Heart left ventricle (tissue), 16 donors: Measurements from ENCODE around the gene GMPR. TPM values are rescaled to one million over a fixed set of nuclear protein-coding genes. Genes with fewer than 3 reads are reported as not detected.

Experiments used
- ATAC-seq, 4 donors: fragments of 200-7000 bp; cut with Tn5 transposase; one replicate each; pipeline ENCODE4 v1.9.1; 2020 to 2022; ENCODE audit warnings: moderate library complexity in 4 of 4, mild to moderate bottlenecking in 3 of 4, moderate number of reproducible peaks in 1 of 4
- DNase-seq, 5 donors: peaks; one replicate each; pipeline ENCODE4 v3.0.0-alpha.2; 2020
- H3K27ac ChIP-seq, 12 donors: fragments of 200-600 bp; sonication (generic) in 4 of 12; one replicate each; pipeline versions ENCODE4 v1.5.0 to v1.8.0; 2016 to 2022; ENCODE audit warnings: mild to moderate bottlenecking in 2 of 12
- H3K27me3 ChIP-seq, 9 donors: fragments of 200-600 bp; sonication (generic) in 2 of 9; one replicate each; pipeline versions ENCODE4 v1.5.1 to v1.8.0; 2016 to 2022; ENCODE audit warnings: mild to moderate bottlenecking in 3 of 9
- H3K36me3 ChIP-seq, 9 donors: fragments of 200-600 bp; sonication (generic) in 2 of 9; one replicate each; pipeline versions ENCODE4 v1.5.0 to v1.8.0; 2018 to 2022; ENCODE audit warnings: mild to moderate bottlenecking in 2 of 9
- H3K4me1 ChIP-seq, 12 donors: fragments of 200-600 bp; sonication (generic) in 4 of 12; one replicate each; pipeline versions ENCODE4 v1.5.0 to v1.8.0; 2016 to 2022; ENCODE audit warnings: mild to moderate bottlenecking in 3 of 12
- H3K4me3 ChIP-seq, 12 donors: fragments of 200-600 bp; sonication (generic) in 4 of 12; one replicate each; pipeline versions ENCODE4 v1.5.0 to v1.8.0; 2017 to 2022; ENCODE audit warnings: mild to moderate bottlenecking in 9 of 12, moderate library complexity in 4 of 12
- H3K9me3 ChIP-seq, 12 donors: fragments of 200-600 bp; sonication (generic) in 4 of 12; one replicate each; pipeline versions ENCODE4 v1.5.0 to v1.8.0; 2016 to 2022; ENCODE audit warnings: mild to moderate bottlenecking in 1 of 12
- CTCF ChIP-seq, 12 donors: fragments of 200-600 bp; sonication (generic) in 4 of 12; IDR thresholded peaks; one replicate each; pipeline versions ENCODE4 v1.5.0 to v1.8.0; 2018 to 2022; ENCODE audit warnings: antibody characterized with exemption in 12 of 12, mild to moderate bottlenecking in 5 of 12
- POLR2A ChIP-seq, 2 donors: fragments of 450-650 bp; IDR thresholded peaks; one replicate each; pipeline ENCODE4 v1.6.1; 2017; ENCODE audit warnings: antibody characterized with exemption in 2 of 2, mild to moderate bottlenecking in 2 of 2, moderate library complexity in 2 of 2
- WGBS, 4 donors: extraction: QIAGEN DNeasy Blood & Tissue Kit in 2 of 4; methylation state at CpG; one replicate each; pipeline versions ENCODE4 v1.1.5 to v1.1.7; 2013 to 2018; 5-methylcytosine and 5-hydroxymethylcytosine counted together
- intact Hi-C, 10 donors: fragments of 100-400 bp; cut with DNase I; formaldehyde crosslinking; loops; one replicate each; pipeline versions ENCODE4 v1.11.1 to v1.14.2; 2022
- polyA plus RNA-seq, 2 donors: library from polyadenylated mRNA; stranded (reverse); fragments of 200-250 nt; gene quantifications; one replicate each; pipeline ENCODE4 v1.2.3, GENCODE V29; 2013
- total RNA-seq, 9 donors: library from RNA; depleted of rRNA in 2 of 9; stranded (reverse); fragments of >200 nt in 2 of 9; fragmentation: NEBNext Ultra II Directional in 3 of 9; extraction: Animal tissue kit (Norgen Biotek cat#: 25700) in 3 of 9; gene quantifications; one replicate each; pipeline versions ENCODE4 v1.1.0 to v1.2.4, GENCODE V29; 2016 to 2023
- donor health status: ischemic (EF 13 %, LVEDD 7.1; RV severe dilation, severe dysfunction).
- donor health status: healthy with polysubstance abuse.
- donor health status: DM: no; HTN: yes; CAD: no.
- donor health status: DM: no; HTN: no; CAD: no.
- donor health status: ischemic (EF 25% LVEDD 6.9; RV normal size, moderate dysfunction).
- donor health status: ischemic (EF 25% LVEDD 5.7; RV mildly dilated, moderate dysfunction).
- donor health status: healthy.
- donor health status: DM: yes; HTN: yes; CAD: no.
- donor health status: ischemic (EF 35%, LVEDD 5.7; RV mildly dilated, moderate dysfunction).
- donor health status: nonischemic (EF 11% LVEDD 7.7; RV severe dilation, severe dysfunction).
- donor health status: DM: yes; HTN: yes; CAD: no.
- donor health status: PGD.
- donor health status: ischemic (EF 29% LVEDD 5.4; RV normal size, mild dysfunction).
- donor health status: nonischemic (EF 23%, LVEDD 6.1; RV moderate dilation, normal function).

The GMPR gene
- total and polyA plus RNA-seq, 11 donors, result 67.8 to 294 (median 120) TPM

- no peak for DNase-seq
- H3K4me1 ChIP-seq, result peaks cover 0 to 16% (median 11%) of the 10 kb centered on the region in 12 donors
- no peak for ATAC-seq
- intact Hi-C loops, result loop anchor here in 2 of 10 donors (10.0 kb wide), 1 partner anchor 48 kb away; no protein-coding TSS in a partner anchor
- 91 to 95% (median 93%) methylated on average over 13 to 32 of the region's 32 CpGs for WGBS, 4 donors
- H3K27me3 ChIP-seq, result peaks cover 0 to 12% (median 0%) of the 10 kb centered on the region in 9 donors
- H3K9me3 ChIP-seq, result no peaks in the 10 kb centered on the region
- H3K4me3 ChIP-seq, result no peak overlapping the region
- H3K36me3 ChIP-seq, result no peaks in the 10 kb centered on the region
- TF ChIP-seq POLR2A (IDR thresholded peaks at IDR 0.05), result no peak
- no peak for TF ChIP-seq CTCF (IDR thresholded peaks at IDR 0.05)
- H3K27ac ChIP-seq, result no peak overlapping the region
These were observed 11.3 kb upstream of the GMPR start for GRCh38 chr6:16227048-16227562.

GRCh38 chr6:16227605-16228004 is 10.8 kb upstream of the GMPR start:
- Histone ChIP-seq H3K36me3 (no peaks in the 10 kb centered on the region), H3K9me3 (no peaks in the 10 kb centered on the region), H3K27me3 (peaks cover 0 to 12% (median 0%) of the 10 kb centered on the region in 9 donors), H3K4me1 (peaks cover 0 to 16% (median 11%) of the 10 kb centered on the region in 12 donors), H3K4me3 (no peak overlapping the region), H3K27ac (no peak overlapping the region)
- TF ChIP-seq CTCF (IDR thresholded peaks at IDR 0.05) (no peak), POLR2A (IDR thresholded peaks at IDR 0.05) (no peak)
- intact Hi-C loops, result loop anchor here in 2 of 10 donors (10.0 kb wide), 1 partner anchor 47 kb away; no protein-coding TSS in a partner anchor
- no peak for ATAC-seq
- DNase-seq, result no peak
- 78 to 92% (median 87%) methylated on average over 6 to 7 of the region's 7 CpGs for WGBS, 4 donors

- H3K27me3 ChIP-seq, result peaks cover 0 to 12% (median 0%) of the 10 kb centered on the region in 9 donors
- H3K4me1 ChIP-seq, result peaks cover 0 to 16% (median 11%) of the 10 kb centered on the region in 12 donors
- no peaks in the 10 kb centered on the region for H3K9me3 ChIP-seq
- no peak overlapping the region for H3K4me3 ChIP-seq
- no peaks in the 10 kb centered on the region for H3K36me3 ChIP-seq
- H3K27ac ChIP-seq, result no peak overlapping the region
- DNase-seq (no peak), ATAC-seq (no peak)
- 95 to 97% (median 96%) methylated on average over 5 of the region's 5 CpGs for WGBS, 4 donors
- TF ChIP-seq CTCF (IDR thresholded peaks at IDR 0.05) (no peak), POLR2A (IDR thresholded peaks at IDR 0.05) (no peak)
- intact Hi-C loops, result loop anchor here in 2 of 10 donors (10.0 kb wide), 1 partner anchor 47 kb away; no protein-coding TSS in a partner anchor
These were observed 10.3 kb upstream of the GMPR start for GRCh38 chr6:16228043-16228442.

- H3K27me3 ChIP-seq, result peaks cover 0 to 12% (median 0%) of the 10 kb centered on the region in 9 donors
- no peaks in the 10 kb centered on the region for H3K9me3 ChIP-seq
- intact Hi-C loops, result loop anchor here in 2 of 10 donors (10.0 kb wide), 1 partner anchor 46 kb away; no protein-coding TSS in a partner anchor
- 36 to 53% (median 44%) methylated on average over 19 to 20 of the region's 20 CpGs for WGBS, 4 donors
- H3K27ac ChIP-seq, result no peak overlapping the region
- H3K4me1 ChIP-seq, result peaks cover 0 to 16% (median 11%) of the 10 kb centered on the region in 12 donors
- TF ChIP-seq CTCF (IDR thresholded peaks at IDR 0.05) (peak in 8 of 12 donors; percentile 17 to 49 (median 28)), POLR2A (IDR thresholded peaks at IDR 0.05) (no peak)
- DNase-seq, result no peak
- H3K36me3 ChIP-seq, result no peaks in the 10 kb centered on the region
- peak in 3 of 4 donors; percentile 44 to 72 (median 72) for ATAC-seq
- peak overlapping the region in 8 of 12 donors; percentile 4 to 34 (median 11) for H3K4me3 ChIP-seq
These were observed 9.4 kb upstream of the GMPR start for GRCh38 chr6:16228709-16229665.
